Measurements from ENCODE around the gene WDR37. TPM values are rescaled to one million over a fixed set of nuclear protein-coding genes. Genes with fewer than 3 reads are reported as not detected.

WDR37 gene
- total RNA-seq, 1 experiment from 2014 or later = 10.4 TPM

GRCh38 chr10:1163831-1164230, 107.6 kb downstream of the WDR37 start (continued):
- TF ChIP-seq EMX1 (CRISPR knock-in tag; IDR thresholded peaks at IDR 0.05) = no peak
- TF ChIP-seq HMGXB4 (CRISPR knock-in tag; IDR thresholded peaks at IDR 0.05) = no peak
- TF ChIP-seq CTCF (IDR thresholded peaks at IDR 0.05) = no peak
- TF ChIP-seq IRF1 (CRISPR knock-in tag; IDR thresholded peaks at IDR 0.05) = no peak

- Mint-ChIP-seq H3K27me3 (ENCODE audit: low read depth) (peaks cover 4% of the 10 kb centered on the region; the same call in 1 of the 2 replicates), H3K36me3 (no peaks in the 10 kb centered on the region), H3K4me3 (no peak overlapping the region), H3K9me3 (no peaks in the 10 kb centered on the region), H3K27ac (no peak overlapping the region), H3K4me1 (no peaks in the 10 kb centered on the region; the same call in 1 of the 2 replicates)
- POLR2A ChIA-PET = interaction anchor here (0.6 kb wide), 1 partner anchor 262 kb away, joined by 3 read pairs; no protein-coding TSS in a partner anchor
- DNase-seq (ENCODE audit: low spot score) = peak; percentile 2
- CTCF ChIA-PET = no interaction called here
- no peak for TF ChIP-seq TEAD1 (CRISPR knock-in tag; IDR thresholded peaks at IDR 0.05)
- ATAC-seq = no peak
Observed at GRCh38 chr10:1166101-1166827, 110.1 kb downstream of the WDR37 start.

- ChIA-PET POLR2A (no interaction called here), CTCF (no interaction called here)
- Mint-ChIP-seq H3K9me3 (no peaks in the 10 kb centered on the region), H3K27ac (no peak overlapping the region), H3K36me3 (no peaks in the 10 kb centered on the region), H3K27me3 (ENCODE audit: low read depth) (peaks cover 4% of the 10 kb centered on the region), H3K4me1 (no peaks in the 10 kb centered on the region; the same call in 1 of the 2 replicates), H3K4me3 (no peak overlapping the region)
- DNase-seq (ENCODE audit: low spot score) (peak; percentile 6), ATAC-seq (no peak)
- no peak for TF ChIP-seq CBFB (CRISPR knock-in tag; IDR thresholded peaks at IDR 0.05; ENCODE audit: low read depth)
- no peak for TF ChIP-seq ZNF138 (CRISPR knock-in tag; conservative IDR thresholded peaks at IDR 0.05)
- TF ChIP-seq MYBL2 (CRISPR knock-in tag; IDR thresholded peaks at IDR 0.05) = no peak
- no peak for TF ChIP-seq USF1 (CRISPR knock-in tag; IDR thresholded peaks at IDR 0.05)
- no peak for TF ChIP-seq E2F5 (CRISPR knock-in tag; IDR thresholded peaks at IDR 0.05)
- no peak for TF ChIP-seq STAT6 (CRISPR knock-in tag; conservative IDR thresholded peaks at IDR 0.05; ENCODE audit: low read depth)
- TF ChIP-seq JUN (CRISPR knock-in tag; IDR thresholded peaks at IDR 0.05) = no peak
- no peak for TF ChIP-seq E2F4 (CRISPR knock-in tag; IDR thresholded peaks at IDR 0.05; ENCODE audit: borderline replicate concordance, low read depth)
- TF ChIP-seq ZMAT4 (CRISPR knock-in tag; IDR thresholded peaks at IDR 0.05) = no peak
- TF ChIP-seq MXD4 (CRISPR knock-in tag; IDR thresholded peaks at IDR 0.05; ENCODE audit: borderline replicate concordance) = no peak
- no peak for TF ChIP-seq ZNF219 (CRISPR knock-in tag; IDR thresholded peaks at IDR 0.05; ENCODE audit: borderline replicate concordance)
- no peak for TF ChIP-seq FOXK1 (CRISPR knock-in tag; IDR thresholded peaks at IDR 0.05)
Observed at GRCh38 chr10:1166828-1167275, 110.7 kb downstream of the WDR37 start.

All from WTC11 (cell line).